CD4-positive, alpha-beta T cell treated with Interleukin-2 at 100 ng/mL for 4 hours (primary cell): ENCODE results near the gene FHL5.
"Not testable (repeated sequence)": the region's sequence is repeated elsewhere in the genome, so short reads cannot be mapped to it uniquely, and the experiment has no call there.

Source experiments
- DNase-seq: peaks from one replicate; pipeline ENCODE4 v3.0.0-alpha.2; 2020; ENCODE audit warnings: low spot score

The FHL5 gene

DNA sequence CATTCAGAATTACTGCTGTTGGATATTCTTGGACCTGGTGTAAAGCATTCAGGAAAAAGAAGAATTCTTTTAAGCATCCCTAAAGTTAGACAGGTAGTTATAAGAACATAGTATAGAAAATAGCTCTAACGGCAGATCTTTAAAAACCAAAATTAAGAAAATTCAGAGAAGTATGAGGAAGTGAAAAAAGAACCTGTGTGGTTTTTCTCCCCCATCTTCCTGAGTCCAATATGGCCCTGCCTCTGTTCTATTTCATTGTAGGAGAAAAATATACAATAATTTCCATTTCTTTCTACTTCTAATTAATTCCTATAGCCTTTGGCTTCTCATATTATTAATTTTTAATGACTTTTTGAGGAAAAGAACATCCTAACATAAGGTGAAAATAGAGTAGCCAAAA lies 47.1 kb downstream of the FHL5 start:
- DNase-seq = no peak

DNA sequence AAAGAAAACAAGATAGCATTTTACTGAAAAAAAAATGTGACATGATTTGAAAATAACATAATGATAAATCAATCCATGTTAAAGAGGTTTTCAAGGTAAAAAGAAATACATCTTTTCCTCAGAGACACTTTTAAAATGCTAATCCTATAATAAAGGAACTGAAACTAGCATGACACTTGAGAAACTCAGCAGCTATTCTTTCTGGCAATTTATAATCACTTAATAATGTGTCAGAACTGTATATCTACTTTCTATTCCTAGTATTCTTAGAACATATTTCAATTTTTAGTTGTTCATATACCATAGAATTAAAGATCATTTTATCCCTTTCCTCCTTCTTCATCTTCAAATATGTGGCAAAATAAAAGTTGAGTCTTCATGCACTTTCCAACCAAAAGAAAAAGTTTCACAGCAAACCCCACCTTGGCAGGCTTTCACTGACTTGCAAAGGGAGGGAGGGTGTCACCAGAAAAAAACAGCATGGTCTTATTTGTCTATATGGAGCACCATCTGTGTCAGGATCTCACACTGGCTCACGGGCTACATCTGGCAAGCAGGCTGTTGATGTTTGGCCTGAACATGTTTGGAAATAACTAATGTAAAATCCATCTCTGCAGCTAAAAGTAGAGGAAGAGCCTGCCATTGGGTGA lies 48.5 kb downstream of the FHL5 start:
- no peak for DNase-seq

DNA sequence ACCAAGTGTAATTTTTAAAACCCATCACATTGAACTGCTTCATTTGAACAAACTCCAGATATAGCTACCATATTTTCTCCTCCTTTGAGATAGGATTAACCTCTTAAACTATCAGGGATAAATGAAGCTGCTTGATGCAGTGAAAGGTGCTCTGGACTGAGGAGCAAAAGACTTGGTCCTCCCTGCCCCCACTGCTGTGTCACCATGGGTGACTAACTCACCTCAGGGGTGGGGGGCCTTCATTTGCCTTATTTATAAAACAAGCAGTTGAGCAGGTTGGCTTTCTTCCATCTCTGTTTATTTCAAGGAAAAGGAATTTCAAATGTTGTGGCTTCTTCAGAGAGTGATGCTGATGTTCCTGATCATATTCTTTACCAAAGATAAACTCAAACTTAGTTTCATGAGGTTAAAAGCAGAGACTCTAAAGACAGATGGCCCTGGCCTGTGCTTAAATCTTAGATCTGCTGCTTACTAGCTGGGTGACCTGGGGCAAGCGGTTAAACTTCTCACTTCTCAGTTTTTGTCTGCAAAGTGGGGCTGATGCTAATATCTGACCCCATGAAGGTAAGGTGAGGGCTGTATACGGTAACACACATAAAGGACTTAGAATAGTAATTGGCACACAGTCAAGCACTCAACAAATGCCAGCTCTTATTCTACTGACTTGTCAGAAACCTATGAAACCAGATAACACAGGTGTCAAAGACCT lies 50.5 kb downstream of the FHL5 start:
- DNase-seq = no peak

DNA sequence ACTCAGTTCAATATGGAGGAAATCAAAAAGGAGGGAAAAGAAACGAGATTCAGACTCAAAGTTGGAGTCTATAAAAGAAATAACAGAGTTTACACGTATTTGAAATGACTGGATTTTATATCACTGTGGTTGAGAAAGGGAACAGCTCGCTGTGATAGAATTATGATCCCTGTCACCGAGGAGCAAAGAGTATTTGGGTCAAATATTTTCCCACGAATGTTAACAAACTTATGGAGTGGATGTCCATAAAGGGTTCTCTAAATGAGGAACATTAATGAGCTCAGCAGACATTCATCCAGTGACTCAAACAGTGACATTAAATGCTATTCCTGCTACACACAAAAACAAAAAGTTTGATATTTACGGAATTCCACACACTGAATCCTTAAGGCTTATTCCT lies 57.9 kb downstream of the FHL5 start:
- no peak for DNase-seq

DNA sequence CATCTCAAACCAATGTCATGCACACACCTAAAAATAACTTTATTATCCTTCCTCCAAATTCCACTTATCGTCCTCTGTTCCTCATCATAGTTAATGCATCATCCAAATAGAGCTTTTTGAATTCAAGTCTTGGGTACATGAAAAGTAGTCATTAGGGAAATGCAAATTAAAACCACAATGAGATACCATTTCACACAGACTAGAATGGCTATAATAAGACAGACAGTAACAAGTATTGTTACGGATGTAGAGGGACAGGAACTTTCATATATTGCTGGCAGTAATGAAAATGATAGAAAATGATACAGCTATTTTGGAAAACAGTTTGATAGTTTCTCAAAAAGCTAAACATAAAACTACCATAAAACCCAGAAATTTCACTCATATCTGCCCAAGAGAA lies 59.1 kb downstream of the FHL5 start:
- DNase-seq = no peak

DNA sequence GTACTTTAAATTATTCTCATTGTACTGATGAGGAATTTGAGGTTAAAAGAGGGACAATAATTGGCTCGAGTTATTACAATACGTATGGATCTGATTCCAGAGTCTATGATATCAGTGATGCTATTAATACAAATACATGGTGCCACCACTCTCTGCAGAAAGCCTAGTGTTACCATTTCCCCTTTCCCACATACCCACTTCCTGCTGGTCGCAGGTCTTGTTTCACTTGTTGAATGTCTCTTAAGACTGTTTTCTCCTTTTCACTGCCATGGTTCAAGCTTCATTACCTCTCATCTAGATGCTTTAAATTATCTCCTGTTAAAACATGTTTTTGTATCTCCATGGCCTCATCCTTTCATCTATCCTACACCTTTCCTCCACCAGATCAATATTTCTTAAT lies 62.0 kb downstream of the FHL5 start:
- no peak for DNase-seq

DNA sequence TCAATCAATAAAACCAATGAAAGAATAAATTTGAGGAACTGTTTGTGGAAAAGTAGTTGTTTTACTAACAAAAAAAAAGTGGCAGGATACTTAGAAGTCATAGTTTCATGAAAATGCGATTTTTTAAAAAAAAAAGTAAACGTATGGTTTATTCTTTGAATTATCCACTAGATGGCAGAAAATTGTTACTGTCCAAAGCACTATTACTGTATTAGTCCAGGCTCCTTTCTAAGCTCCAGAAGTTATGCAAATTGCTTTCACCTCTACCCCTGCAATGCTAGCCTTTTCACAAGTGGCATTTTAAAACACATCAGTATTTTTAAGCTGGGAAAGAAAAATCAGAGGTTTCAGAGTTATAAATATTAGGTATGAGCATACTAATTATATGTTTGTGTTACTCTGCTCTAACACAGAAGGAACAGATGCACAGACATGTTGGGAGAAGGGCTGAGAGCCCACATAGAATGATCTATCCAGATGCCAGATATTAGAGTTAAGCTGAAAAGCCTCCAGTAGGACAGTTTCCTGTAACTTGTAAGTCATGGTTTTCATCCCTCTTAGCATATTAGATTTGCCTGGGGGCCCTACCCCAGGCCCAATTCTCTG lies 63.9 kb downstream of the FHL5 start:
- peak; percentile 13 for DNase-seq

DNA sequence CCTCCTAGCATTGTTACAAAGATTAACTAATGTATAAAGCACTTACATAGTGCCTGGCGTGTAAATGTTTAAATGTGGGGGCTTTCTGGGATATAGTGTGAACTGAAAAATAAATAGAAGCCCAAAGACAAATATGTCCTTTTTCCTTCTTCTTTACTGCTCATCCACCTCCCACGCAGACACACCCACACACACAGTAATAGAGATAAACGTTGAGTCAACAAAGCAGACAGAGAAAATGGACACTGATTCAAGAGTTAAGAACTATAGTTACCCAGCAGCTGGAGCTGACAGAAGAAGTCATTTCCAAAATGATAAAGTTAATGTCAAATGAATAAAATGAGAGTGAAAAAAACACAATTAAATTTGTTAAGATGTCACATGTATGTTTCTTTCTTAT lies 68.3 kb downstream of the FHL5 start:
- no peak for DNase-seq

DNA sequence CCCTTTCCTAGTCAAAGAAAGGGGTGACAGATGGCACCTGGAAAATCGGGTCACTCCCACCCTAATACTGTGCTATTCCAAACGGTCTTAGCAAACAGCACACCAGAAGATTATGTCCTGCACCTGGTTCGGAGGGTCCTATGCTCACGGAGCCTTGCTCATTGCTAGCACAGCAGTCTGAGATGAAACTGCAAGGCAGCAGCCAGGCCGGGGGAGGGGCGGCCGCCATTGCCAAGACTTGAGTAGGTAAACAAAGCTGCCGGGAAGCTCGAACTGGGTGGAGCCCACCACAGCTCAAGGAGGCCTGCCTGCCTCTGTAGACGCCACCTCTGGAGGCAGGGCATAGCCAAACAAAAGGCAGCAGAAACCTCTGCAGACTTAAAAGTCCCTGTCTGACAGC lies 75.1 kb downstream of the FHL5 start:
- DNase-seq = not testable (repeated sequence)

DNA sequence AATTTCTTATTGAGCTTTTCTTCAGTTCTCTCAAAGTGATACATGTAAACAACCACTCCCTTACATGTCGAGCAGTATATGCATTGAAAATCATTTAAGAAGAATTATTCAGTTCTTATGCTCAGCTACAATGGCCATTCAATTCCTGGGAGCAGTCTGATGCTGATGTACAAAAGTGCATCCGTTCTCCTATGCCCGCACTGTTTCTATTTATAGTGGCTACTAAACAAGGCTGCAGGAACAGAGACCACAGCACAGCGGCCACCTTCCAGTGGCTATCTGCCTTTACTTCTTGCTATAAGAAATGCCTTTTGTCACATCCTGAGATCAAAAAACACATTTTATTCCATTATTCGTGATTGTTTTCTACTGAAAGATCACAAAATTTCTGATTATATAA lies 82.2 kb downstream of the FHL5 start:
- no peak for DNase-seq

DNA sequence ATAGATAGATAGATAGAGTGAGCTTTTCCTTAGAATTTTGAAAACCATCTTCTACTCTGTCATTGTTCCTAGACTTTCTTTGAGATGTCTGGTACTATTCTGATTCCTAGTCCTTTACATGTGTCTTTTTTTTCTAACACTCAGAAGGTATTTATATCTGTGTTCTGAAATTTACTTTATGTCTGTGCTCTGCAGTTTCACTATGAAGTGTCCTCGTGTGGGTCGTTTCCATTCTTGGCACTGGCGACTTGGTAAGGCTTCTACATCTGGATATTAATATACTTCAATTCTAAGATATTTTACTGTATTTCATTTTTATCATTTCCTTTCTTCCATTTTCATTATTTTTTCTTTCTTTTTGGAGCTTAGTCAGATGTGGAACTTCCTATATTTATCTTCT lies 87.0 kb downstream of the FHL5 start:
- no peak for DNase-seq

DNA sequence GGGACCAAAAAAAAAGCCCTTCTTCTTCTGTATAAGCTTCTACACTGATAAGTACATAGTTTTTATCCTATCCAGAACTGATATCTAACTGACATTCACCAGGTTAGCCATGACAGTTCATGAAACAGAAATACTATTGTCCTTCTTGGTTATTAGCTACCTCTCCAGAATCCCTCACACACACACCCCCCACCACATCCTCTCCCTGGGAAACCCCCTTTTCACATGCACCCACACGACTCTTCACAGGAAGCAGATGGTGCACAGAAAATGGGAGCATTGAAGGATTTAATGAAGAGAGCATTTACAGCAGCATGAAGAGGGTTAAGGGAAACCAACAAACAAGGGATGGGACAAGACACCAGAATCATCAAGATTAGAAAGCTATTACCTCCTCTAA lies 88.9 kb downstream of the FHL5 start:
- DNase-seq = no peak

DNA sequence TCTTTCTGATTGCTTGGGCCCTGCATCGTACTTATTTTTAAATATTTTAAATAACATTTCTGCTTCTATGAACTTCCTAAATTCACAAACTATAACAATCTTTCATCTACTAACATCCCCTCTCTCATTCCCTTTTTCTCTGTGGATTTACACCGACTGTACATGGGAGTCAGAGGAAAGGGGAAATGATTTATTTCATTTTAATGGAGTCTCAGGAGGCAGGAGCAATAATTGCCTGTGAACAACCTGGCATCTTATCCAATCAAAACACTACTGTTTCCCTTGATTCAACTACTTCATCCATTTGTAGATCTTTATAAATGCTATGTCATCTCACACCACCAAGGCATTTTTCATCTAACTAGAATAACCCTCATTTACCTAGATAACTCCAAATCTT lies 89.6 kb downstream of the FHL5 start:
- no peak for DNase-seq

DNA sequence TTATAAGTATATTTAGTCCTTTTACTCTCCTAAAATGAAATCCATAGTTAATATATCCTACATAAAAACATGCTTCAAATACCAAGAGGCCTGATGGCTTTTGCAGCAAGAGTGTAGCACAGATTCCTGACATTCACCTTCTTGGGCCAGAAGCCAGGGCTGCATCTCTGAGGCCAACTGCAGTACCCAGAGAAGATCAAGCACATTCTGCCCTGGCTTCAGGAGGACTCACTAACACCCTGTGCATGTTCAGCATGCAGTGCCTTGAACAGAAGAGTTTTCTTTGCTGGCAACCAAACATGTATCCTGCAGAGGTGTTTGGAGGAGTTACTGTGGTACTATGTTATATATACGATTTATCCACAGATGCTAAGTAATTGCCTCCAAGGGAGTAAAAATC lies 90.3 kb downstream of the FHL5 start:
- no peak for DNase-seq

DNA sequence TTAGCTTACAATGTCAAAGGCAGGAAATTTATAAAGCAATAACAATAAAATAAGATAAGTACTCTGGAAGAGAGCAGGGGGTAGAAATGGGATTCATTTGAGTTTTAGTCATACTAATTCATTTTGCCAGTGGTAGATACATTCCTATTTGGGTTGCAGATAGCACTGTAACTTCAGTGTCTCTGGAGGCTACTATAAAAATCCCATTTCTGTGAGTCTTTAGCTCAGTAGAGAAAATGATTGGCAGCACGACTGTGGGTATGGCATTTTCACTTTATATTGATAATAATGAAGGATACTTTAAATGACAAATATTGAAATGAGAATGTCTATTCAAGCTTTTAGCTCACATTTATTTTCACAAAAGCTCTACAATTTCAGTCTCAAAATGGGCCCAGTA lies 93.6 kb downstream of the FHL5 start:
- DNase-seq = no peak

DNA sequence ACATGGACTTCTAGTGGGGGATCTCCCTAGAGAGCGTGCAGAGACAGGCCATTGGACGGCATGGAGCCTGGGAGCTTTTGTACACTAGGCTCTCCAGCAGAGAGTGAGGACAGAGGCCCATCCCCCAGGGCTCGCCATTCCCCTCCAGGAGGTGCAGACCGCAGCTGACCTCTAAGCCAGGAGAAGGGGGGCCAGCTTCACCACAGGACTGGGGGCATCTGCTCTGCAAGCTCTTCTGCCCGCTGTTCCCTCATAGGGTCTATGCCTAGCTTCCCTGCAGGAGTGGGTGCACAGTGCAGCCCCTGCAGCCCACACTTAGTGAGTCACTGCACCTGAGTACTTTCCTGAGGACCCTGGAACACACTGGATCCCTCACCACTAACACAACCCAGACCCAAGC lies 94.4 kb downstream of the FHL5 start:
- no peak for DNase-seq

DNA sequence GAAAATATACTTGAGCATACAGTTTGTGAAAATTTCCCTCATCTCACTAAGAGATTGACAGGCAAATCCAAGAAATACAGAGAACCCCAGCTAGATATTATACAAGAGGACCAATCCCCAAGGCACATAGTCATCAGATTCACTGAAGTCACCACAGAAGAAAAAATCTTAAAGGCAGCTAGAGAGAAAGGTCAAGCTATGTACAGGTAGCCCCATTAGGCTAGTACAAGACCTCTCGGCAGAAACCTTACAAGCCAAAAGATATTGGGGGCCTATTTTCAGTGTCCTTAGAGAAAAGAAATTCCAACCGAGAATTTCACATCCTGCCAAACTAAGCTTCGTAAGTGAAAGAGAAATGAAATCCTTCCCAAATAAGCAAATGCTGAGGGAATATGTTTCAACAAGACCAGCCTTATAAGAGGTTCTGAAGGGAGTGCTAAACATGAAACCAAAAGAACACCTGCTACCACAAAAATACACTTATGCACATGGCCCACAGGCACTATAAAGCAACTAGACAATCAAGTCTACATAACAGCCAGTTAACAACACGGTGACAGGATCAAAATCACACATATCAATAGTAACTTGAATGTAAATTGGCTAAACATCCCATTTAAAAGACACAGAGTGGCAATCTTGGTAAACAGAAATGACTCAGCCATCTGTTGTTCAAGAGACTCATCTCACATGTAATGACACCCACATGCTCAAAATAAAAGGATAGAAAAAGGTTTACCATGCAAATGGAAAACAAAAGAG lies 96.3 kb downstream of the FHL5 start:
- DNase-seq = no peak
